ENCODE data around the gene MYPOP.
"Not testable (repeated sequence)": the region's sequence is repeated elsewhere in the genome, so short reads cannot be mapped to it uniquely, and the experiment has no call there.

Gene MYPOP

DNA sequence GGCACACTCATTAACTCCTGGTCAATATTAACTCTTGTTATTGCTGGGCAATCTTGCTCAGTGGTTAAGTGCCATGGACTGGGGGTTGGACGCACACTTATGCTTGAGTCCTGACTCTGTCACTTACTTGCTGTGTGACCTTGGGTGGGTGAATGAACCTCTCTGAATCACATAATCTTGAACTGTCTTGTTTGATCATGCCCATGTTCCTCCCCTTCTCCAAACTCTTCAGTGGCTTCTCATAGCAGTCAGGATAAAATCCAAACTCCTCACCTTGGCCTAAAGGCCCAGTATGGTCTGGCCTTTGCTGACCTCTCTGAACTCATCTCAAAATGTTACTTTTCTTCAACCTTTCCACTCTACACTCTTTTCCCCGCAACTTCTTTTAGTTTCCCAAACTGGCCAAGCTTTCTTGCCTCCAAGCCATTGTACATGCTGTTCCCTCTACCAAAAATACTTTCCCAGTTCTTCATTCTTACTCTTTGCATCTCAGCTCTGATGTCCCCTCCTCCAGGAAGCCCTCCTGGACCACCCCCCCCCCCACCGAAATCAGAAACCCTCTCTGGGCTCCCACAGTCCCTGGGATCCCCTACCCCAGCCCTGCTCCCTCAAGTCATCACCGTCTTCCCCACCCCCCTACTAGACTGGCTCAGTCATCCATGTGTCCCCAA lies 2.4 kb downstream of the MYPOP start:
- TF ChIP-seq, protein P1, sequence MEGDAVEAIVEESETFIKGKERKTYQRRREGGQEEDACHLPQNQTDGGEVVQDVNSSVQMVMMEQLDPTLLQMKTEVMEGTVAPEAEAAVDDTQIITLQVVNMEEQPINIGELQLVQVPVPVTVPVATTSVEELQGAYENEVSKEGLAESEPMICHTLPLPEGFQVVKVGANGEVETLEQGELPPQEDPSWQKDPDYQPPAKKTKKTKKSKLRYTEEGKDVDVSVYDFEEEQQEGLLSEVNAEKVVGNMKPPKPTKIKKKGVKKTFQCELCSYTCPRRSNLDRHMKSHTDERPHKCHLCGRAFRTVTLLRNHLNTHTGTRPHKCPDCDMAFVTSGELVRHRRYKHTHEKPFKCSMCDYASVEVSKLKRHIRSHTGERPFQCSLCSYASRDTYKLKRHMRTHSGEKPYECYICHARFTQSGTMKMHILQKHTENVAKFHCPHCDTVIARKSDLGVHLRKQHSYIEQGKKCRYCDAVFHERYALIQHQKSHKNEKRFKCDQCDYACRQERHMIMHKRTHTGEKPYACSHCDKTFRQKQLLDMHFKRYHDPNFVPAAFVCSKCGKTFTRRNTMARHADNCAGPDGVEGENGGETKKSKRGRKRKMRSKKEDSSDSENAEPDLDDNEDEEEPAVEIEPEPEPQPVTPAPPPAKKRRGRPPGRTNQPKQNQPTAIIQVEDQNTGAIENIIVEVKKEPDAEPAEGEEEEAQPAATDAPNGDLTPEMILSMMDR (IDR thresholded peaks at IDR 0.05; ENCODE audit: borderline replicate concordance, insufficient read depth, low read depth, low read length): no peak
- H3K4me3 ChIP-seq (ENCODE audit: low read depth, low read length): no peak overlapping the region

DNA sequence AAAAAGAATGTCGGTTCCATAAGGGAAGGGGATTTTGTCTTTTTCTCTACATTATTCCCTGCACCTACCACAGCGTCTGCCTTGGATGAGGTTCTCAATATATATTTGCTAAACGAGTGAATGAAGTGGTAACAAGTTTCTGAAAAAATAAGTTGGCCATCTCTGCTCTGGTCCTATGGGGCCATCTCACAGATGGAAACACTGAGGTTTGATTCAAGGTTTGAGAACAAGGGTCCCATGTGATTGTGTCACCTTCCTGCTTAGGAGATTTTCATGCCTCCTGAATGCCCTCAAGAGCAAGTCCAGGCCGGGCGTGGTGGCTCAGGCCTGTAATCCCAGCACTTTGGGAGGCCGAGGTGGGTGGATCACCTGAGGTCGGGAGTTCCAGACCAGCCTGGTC lies 3.2 kb downstream of the MYPOP start:
- no peak overlapping the region for H3K4me3 ChIP-seq (ENCODE audit: low read depth, low read length)
- TF ChIP-seq, protein P1 (IDR thresholded peaks at IDR 0.05; ENCODE audit: borderline replicate concordance, insufficient read depth, low read depth, low read length): no peak

DNA sequence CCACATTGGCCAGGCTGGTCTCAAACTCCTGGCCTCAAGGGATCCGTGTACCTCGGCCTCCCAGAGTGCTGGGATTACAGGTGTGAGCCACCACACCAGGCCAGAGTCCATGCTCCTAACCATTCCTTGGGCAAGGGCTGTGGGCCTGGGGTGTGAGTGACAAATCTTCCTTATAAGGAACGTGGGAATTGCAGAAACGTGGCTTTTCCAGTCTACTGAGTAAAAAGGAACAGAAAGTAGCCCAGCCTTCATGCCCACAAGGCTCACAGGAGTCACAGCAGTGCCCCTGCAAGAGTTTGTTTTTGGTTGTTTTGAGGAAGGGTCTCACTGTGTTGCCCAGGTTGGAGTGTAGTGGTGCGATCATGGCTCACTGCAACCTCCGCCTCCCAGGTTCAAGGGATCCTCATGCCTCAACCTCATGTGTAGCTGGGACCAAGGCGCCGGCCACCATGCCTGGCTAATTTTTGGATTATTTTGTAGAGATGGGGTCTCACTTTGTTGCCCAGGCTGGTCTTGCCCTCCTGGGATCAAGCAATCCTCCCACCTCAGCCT lies 5.1 kb downstream of the MYPOP start:
- H3K4me3 ChIP-seq (ENCODE audit: low read depth, low read length): no peak overlapping the region
- TF ChIP-seq, protein P1 (IDR thresholded peaks at IDR 0.05; ENCODE audit: borderline replicate concordance, insufficient read depth, low read depth, low read length): no peak

DNA sequence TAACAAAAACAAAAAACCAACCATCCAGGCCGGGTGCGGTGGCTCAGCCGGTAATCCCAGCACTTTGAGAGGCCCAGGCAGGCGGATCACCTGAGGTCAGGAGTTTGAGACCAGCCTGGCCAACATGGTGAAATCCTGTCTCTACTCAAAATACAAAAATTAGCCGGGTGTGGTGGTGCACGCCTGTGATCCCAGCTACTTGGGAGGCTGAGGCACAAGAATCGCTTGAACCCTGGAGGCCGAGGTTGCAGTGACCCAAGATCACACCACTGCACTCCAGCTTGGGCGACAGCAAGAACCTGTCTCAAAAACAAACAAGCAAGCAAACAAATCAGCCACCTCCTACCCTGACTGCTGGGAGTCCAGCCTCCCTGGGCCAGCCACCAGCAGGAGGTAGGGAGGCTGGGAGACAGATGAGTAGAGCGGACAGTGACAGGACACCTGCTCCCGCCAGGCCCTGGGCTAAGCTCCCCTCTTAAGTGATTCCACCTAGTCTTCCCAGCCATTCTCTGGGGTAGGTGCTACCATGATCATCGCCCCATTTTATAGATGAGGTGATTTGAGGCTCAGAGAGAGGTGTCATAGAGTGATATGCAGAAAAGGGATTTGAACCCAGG lies 6.3 kb downstream of the MYPOP start:
- not testable (repeated sequence) for H3K4me3 ChIP-seq (ENCODE audit: low read depth, low read length)

DNA sequence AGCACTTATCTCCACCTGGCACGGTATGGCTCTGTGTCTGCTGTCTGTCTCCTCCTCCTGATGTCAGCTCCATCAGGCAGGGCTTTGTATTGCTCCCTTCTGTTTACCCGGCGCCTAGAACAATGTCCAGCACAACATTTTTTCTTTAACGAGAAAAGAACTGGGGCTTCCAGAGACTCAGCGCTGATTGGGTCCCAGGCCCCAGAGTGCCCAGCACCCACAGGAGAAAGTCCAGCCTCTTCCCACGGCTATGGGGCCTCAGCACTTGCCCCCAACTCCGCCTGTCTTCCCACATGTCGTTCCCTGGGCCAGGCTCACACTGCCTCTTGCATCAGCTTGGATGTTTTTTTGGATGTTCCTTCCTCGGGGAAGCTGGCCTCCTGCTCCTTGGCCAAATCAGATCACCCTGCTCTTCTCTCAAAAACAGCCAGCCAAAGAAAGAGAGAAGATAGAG lies 6.9 kb downstream of the MYPOP start:
- H3K4me3 ChIP-seq (ENCODE audit: low read depth, low read length): no peak overlapping the region

DNA sequence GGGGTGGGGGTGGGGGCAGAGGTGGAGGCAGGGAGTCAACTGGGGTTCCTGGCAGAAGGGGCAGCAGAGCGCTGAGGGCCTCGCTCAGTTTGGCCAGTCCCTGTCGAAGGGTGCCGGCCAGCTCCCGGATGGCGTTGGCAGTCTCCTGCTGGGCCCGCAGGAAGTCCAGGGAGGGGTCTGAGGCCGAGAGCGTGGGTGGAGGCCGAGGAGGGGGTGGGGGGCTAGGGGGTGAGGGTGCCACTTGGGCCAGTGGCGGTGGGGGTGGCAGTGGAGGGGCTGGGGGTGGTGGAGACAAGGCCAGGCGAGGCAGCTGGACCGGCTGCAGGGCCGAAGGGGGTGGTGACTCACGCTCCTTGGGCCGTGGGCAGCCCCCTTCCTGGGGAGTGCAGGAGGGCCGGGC lies 11.5 kb downstream of the MYPOP start:
- TF ChIP-seq, protein P1 (IDR thresholded peaks at IDR 0.05; ENCODE audit: borderline replicate concordance, insufficient read depth, low read depth, low read length): no peak
- H3K4me3 ChIP-seq (ENCODE audit: low read depth, low read length): no peak overlapping the region

More for the DNA sequence above, 6.9 kb downstream of the MYPOP start:
- TF ChIP-seq, protein P1 (IDR thresholded peaks at IDR 0.05; ENCODE audit: borderline replicate concordance, insufficient read depth, low read depth, low read length): no peak

DNA sequence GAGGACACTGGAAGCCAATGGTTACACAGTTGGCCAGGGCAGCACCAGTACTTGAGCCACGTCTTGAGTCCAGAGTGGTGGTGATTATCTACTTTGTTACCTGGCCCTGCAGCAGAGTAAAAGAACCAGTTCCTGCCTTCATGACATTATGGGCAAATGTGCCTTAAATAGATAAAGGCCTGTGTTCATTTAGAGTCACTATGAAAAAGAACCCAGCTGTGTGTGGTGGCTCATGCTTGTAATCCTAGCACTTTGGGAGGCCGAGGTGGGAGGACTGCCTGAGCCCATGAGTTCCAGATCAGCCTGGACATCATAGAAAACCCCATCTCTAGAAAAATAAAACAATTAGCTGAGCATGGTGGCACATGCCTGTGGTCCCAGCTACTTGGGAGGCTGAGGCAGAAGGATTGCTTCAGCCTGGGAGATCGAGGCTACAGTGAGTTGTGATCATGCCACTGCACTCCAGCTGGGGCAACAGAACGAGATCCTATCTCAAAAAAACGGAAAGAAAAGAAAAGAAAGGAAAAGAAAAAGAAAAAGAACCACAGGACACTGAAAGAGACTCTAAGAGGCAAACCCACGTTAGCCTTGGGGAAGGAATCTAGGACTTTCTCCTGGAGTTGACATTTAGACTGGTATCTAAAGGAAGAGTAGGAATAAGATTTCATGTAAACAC lies 13.1 kb downstream of the MYPOP start:
- no peak overlapping the region for H3K4me3 ChIP-seq (ENCODE audit: low read depth, low read length)
- TF ChIP-seq, protein P1 (IDR thresholded peaks at IDR 0.05; ENCODE audit: borderline replicate concordance, insufficient read depth, low read depth, low read length): no peak

Measured in GM12875 (cell line).